NCI-H146 treated with DMSO at 0.1 percent for 48 hours (cell line): ENCODE results near the gene CFAP20DC.
"Not testable (repeated sequence)": the region's sequence is repeated elsewhere in the genome, so short reads cannot be mapped to it uniquely, and the experiment has no call there.

Experiments used
- DNase-seq: peaks from one replicate; lab custom pipeline; 2025; ENCODE audit not compliant: unreplicated experiment; lab: John Stamatoyannopoulos, UW

CFAP20DC gene

GRCh38 chr3:58704304-58704703 is 345.5 kb downstream of the CFAP20DC start:
- DNase-seq: not testable (repeated sequence)

DNA sequence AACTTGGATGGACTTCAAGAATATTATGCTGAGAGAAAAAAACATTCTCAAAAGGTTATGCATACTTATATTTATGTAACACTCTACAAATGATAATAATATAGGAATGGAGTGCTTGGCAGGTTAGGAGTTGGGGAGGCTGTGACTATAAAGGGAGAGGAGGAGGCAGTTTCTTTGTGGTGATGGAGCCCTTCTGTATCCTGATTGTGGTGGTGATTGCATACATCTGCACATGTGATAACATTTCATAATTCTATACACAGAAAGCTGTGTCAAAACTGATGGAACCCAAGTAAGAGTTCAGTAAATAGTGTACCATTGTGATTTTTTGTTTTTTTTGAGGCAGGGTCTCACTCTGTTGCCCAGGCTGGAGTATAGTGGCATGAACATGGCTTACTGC is 351.6 kb downstream of the CFAP20DC start:
- DNase-seq: no peak

DNA sequence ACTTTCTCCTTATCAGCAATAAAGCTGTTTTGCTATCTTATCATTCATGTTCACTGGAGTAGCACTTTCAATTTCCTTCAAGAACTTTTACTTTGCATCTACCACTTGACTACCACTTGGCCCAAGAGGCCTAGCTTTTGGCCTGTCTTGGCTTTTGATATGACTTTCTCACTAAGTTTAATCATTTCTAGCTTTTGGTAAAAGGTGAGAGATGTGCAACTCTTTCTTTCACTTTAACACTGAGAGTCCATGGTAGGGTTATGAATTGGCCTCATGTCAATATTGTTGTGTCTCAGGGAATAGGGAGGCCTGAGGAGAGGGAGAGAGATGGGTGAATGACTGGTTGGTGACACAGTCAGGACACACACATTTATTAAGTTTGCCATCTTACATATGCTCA is 352.3 kb downstream of the CFAP20DC start:
- DNase-seq: no peak

GRCh38 chr3:58696813-58697212 is 353.0 kb downstream of the CFAP20DC start:
- not testable (repeated sequence) for DNase-seq

- no peak for DNase-seq
These were observed 353.7 kb downstream of the CFAP20DC start for GRCh38 chr3:58696093-58696492.

DNA sequence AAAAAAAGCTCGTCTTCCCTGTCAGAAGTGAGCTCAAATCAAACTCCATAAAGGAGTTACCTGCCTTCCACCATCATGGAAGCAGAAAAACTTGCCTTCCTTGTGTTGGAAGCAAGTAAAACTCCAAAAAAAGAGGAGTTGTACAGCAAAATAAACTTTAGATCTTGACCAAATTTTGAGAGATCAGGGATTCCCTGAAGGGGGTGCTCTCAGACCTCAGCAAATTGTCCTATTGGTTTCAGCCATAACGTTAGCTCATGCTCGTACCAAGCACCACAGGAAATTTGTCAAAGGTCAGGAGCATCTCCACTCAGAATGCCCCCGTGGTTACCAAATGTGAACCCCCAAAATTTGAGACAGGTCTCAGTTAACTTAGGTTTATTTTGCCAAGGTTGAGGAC is 354.5 kb downstream of the CFAP20DC start:
- not testable (repeated sequence) for DNase-seq

GRCh38 chr3:58693940-58694850 is 355.6 kb downstream of the CFAP20DC start:
- no peak for DNase-seq

GRCh38 chr3:58692484-58692883 is 357.3 kb downstream of the CFAP20DC start:
- DNase-seq: no peak
